Stomach smooth muscle (tissue), 2 donors: ENCODE data around the gene NIN.

Source experiments
- H3K27ac ChIP-seq: one replicate; pipeline ENCODE4 v1.7.0; 2013; ENCODE audit warnings: mild to moderate bottlenecking, low read length, inconsistent platforms
- H3K27me3 ChIP-seq, 2 donors: one replicate each; pipeline ENCODE4 v1.7.0; 2013; ENCODE audit warnings: low read length in 2 of 2; ENCODE audit not compliant: insufficient read depth in 2 of 2, control insufficient read depth in 1 of 2
- H3K36me3 ChIP-seq, 2 donors: one replicate each; pipeline ENCODE4 v1.7.0; 2013; ENCODE audit warnings: low read length in 2 of 2; ENCODE audit not compliant: control insufficient read depth in 2 of 2, insufficient read depth in 2 of 2
- H3K4me1 ChIP-seq: one replicate; pipeline ENCODE4 v1.7.0; 2013; ENCODE audit warnings: low read length; ENCODE audit not compliant: control insufficient read depth, insufficient read depth
- H3K4me3 ChIP-seq, 2 donors: one replicate each; pipeline ENCODE4 v1.7.0; 2013; ENCODE audit warnings: low read length in 2 of 2
- H3K9ac ChIP-seq, 2 donors: one replicate each; pipeline ENCODE4 v1.7.0; 2013; ENCODE audit warnings: low read length in 2 of 2, mild to moderate bottlenecking in 1 of 2
- H3K9me3 ChIP-seq, 2 donors: one replicate each; pipeline ENCODE4 v1.7.0; 2013; ENCODE audit warnings: low read length in 2 of 2; ENCODE audit not compliant: control insufficient read depth in 2 of 2
- donor health status: healthy.
- donor health status: Pancreatic carcinoma.

NIN gene

DNA sequence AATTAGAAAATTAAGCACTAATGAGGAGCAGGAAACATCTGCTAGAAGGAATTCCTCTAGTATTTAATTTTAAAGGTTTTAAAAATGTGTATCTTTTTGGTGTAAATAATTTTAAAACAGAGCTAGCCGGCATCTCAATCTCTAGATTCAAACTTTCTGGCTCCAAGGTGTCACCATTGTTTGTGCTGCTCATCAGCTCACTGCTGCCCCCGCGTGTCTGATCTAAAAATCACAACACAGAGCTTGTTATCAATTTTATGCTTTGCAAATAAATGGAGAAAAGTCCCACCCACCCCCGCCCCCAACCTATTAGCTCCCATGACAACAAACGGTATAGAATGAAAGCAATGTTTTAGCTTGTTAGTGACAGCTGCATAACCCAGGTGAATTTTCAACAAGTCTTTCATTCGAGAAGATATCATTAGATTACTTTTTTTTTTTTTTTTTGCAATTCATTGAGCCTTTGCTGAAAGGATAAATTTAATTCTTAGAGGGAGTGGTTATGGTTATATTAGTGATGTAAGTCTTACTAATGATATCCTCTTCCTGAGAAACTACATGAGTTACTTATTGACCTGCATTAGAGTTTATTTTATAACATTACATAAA is 29.6 kb upstream of the NIN start:
- Histone ChIP-seq H3K9ac (peak overlapping the region; percentile 8 to 66), H3K4me1 (peaks cover 10% of the 10 kb centered on the region), H3K9me3 (no peaks in the 10 kb centered on the region), H3K36me3 (no peaks in the 10 kb centered on the region), H3K27ac (peak overlapping the region; percentile 41), H3K27me3 (no peaks in the 10 kb centered on the region), H3K4me3 (peak overlapping the region; percentile 61 to 83)

- Histone ChIP-seq H3K4me3 (peak overlapping the region; percentile 61 to 83), H3K9me3 (no peaks in the 10 kb centered on the region), H3K27me3 (peaks cover 0 to 2% of the 10 kb centered on the region in 2 donors), H3K36me3 (no peaks in the 10 kb centered on the region), H3K27ac (peak overlapping the region; percentile 66), H3K4me1 (peaks cover 10% of the 10 kb centered on the region), H3K9ac (peak overlapping the region; percentile 8 to 42)
Measured at GRCh38 chr14:50859296-50859624, 28.3 kb upstream of the NIN start.

DNA sequence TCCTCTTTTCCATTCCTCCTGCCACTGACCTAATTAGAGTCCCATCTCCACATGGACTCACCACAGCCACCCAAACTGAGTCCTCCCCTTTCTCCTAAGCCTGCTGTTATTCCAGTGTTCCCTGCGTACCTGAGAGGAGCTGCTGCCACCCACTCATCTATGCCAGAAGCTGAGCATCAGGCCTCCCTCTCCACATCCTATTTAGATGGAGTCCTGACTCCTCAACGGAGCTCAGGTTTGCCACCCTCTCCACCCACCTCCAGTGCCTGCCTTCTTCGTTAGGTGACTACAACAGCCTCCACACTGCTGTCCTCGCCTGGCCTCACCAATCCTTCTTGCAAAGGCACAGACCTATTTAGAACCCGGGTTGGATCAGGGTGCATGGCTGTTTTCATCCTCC is 25.7 kb upstream of the NIN start:
- H3K9ac ChIP-seq, result no peak overlapping the region
- no peaks in the 10 kb centered on the region for H3K9me3 ChIP-seq
- no peak overlapping the region for H3K27ac ChIP-seq
- peaks cover 0 to 2% of the 10 kb centered on the region in 2 donors for H3K27me3 ChIP-seq
- no peaks in the 10 kb centered on the region for H3K36me3 ChIP-seq
- H3K4me3 ChIP-seq, result no peak overlapping the region
- peaks cover 10% of the 10 kb centered on the region for H3K4me1 ChIP-seq

DNA sequence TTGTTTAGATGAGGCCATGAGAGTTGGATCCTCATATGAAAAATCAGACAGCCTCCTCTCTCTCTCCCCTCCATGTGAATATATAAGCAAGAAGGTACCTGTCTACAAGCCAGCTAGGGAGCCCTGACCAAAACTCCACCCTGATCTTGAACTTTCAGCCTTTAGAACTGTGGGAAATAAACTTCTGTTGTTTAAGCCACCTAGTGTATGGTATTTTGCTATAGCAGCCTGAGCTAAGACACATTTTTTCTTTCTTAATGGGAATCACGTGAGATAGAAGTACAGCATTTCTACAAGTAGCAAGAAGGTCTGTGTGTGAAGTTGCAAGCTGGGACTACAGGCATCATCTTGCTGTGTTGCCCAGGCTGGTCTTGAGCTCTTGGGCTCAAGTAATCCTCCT is 24.6 kb upstream of the NIN start:
- no peaks in the 10 kb centered on the region for H3K9me3 ChIP-seq
- peaks cover 0 to 2% of the 10 kb centered on the region in 2 donors for H3K27me3 ChIP-seq
- no peaks in the 10 kb centered on the region for H3K36me3 ChIP-seq
- H3K27ac ChIP-seq, result no peak overlapping the region
- H3K9ac ChIP-seq, result no peak overlapping the region
- H3K4me1 ChIP-seq, result peaks cover 10% of the 10 kb centered on the region
- H3K4me3 ChIP-seq, result no peak overlapping the region

- Histone ChIP-seq H3K27me3 (peaks cover 0 to 2% of the 10 kb centered on the region in 2 donors), H3K36me3 (no peaks in the 10 kb centered on the region)
Measured at GRCh38 chr14:50854521-50854920, 23.6 kb upstream of the NIN start.

DNA sequence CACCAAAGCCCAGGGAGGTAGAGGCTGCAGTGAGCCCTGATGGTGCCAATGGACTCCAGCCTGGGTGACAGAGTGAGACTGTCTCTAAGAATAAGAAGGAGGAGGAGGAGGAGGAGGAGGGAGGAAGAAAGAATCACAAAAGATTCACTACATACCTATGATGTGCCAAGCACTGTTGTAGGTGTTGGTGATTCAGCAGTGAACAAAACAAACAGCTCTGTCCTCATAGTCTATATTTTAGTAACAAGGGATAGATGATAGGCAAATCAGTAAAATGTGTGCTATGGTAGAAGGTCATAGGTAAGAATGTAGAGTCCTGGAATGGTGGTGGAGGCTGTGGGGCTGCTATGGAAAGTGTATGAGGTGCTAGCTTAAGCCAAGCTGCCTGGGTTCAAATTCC is 22.9 kb upstream of the NIN start:
- H3K27me3 ChIP-seq, result peaks cover 0 to 2% of the 10 kb centered on the region in 2 donors
- H3K9ac ChIP-seq, result no peak overlapping the region
- no peak overlapping the region for H3K4me3 ChIP-seq
- H3K36me3 ChIP-seq, result no peaks in the 10 kb centered on the region
- H3K4me1 ChIP-seq, result peaks cover 3% of the 10 kb centered on the region
- no peaks in the 10 kb centered on the region for H3K9me3 ChIP-seq
- no peak overlapping the region for H3K27ac ChIP-seq

More at GRCh38 chr14:50854521-50854920, 23.6 kb upstream of the NIN start:
- H3K4me1 ChIP-seq, result peaks cover 8% of the 10 kb centered on the region
- no peak overlapping the region for H3K9ac ChIP-seq
- H3K9me3 ChIP-seq, result no peaks in the 10 kb centered on the region
- no peak overlapping the region for H3K27ac ChIP-seq
- H3K4me3 ChIP-seq, result no peak overlapping the region

DNA sequence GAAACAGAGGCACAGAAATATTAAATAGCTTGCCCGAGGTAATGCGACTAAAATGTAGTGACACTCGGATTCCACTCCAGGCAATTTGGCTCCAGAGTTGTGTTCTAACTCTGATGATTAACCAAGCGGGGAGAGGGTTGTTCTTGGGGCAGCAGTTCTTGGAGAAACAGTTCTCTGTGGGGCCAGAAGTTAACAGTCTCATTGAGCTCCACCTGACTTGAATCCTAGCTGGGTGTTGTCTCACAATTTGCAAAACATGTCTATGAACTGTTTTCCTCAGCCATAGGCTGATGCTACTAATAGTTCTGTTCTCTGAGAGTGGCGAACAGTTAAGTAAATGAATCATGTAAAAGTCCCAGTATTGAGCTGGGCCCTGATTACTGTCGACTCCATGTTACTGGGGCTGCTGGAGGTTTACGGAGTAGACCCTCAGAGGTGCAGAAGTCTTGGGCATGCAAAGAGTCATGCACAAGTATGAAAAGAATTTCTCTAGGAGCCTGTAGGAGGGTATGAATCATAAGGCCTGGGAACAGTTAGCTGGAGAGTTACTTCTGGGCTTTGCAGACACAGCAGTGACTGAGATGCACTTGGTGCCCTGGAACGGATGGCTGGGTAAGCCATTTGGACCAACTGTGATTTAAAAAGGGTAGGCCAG is 15.4 kb upstream of the NIN start:
- no peaks in the 10 kb centered on the region for H3K36me3 ChIP-seq
- no peak overlapping the region for H3K27ac ChIP-seq
- no peaks in the 10 kb centered on the region for H3K27me3 ChIP-seq
- H3K9me3 ChIP-seq, result no peaks in the 10 kb centered on the region
- H3K4me1 ChIP-seq, result no peaks in the 10 kb centered on the region
- H3K4me3 ChIP-seq, result no peak overlapping the region
- no peak overlapping the region for H3K9ac ChIP-seq

DNA sequence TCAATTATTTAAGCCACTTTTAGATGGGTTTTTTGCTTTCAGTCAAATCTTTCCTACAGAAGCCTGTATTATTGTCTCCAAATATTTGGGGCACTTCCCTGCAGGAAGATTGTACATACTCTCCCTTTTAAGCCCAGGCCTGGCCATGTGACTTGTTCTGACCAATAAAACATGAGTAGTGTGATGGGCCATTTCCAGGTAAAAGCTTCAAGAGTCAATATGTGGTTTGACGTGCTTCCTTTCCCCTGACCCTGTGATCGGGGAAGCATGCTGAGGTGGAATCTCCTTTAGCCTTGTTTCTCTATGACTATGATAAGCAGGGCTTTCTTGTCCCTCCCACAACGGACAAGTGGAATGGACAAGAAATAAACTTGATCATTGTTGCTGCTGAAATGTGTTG is 14.2 kb upstream of the NIN start:
- Histone ChIP-seq H3K9me3 (no peaks in the 10 kb centered on the region), H3K9ac (no peak overlapping the region), H3K36me3 (no peaks in the 10 kb centered on the region), H3K27me3 (no peaks in the 10 kb centered on the region), H3K4me3 (no peak overlapping the region), H3K27ac (no peak overlapping the region), H3K4me1 (no peaks in the 10 kb centered on the region)

GRCh38 chr14:50844391-50844790 is 13.4 kb upstream of the NIN start:
- Histone ChIP-seq H3K27ac (no peak overlapping the region), H3K9ac (no peak overlapping the region), H3K9me3 (no peaks in the 10 kb centered on the region), H3K27me3 (no peaks in the 10 kb centered on the region), H3K4me3 (no peak overlapping the region), H3K36me3 (no peaks in the 10 kb centered on the region), H3K4me1 (no peaks in the 10 kb centered on the region)

DNA sequence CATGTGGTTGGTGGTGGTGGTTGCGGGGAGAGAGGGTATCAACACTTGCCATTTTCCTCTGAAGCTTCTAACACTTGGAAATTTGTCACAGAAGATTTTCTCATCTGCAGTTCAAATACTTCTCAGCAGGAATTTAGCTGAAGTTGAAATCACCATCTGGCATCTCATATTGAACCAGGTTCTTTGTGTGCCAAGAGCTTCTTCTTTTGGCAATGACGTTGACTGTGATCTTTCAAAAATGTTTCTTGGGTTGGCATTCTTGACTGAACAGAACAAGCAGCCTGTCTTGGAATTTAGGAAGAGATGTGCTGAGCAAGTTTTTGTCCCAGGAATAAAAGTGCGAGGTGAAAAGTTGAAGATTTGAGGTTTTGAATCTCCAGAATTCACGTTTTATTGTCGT is 8.7 kb upstream of the NIN start:
- H3K9ac ChIP-seq, result no peak overlapping the region
- H3K36me3 ChIP-seq, result no peaks in the 10 kb centered on the region
- no peak overlapping the region for H3K4me3 ChIP-seq
- no peaks in the 10 kb centered on the region for H3K9me3 ChIP-seq
- H3K27me3 ChIP-seq, result peaks cover 0 to 2% of the 10 kb centered on the region in 2 donors
- no peak overlapping the region for H3K27ac ChIP-seq
- H3K4me1 ChIP-seq, result no peaks in the 10 kb centered on the region

GRCh38 chr14:50839048-50839447 is 8.1 kb upstream of the NIN start:
- H3K27me3 ChIP-seq, result peaks cover 0 to 2% of the 10 kb centered on the region in 2 donors
- no peaks in the 10 kb centered on the region for H3K4me1 ChIP-seq
- no peak overlapping the region for H3K4me3 ChIP-seq
- H3K9ac ChIP-seq, result no peak overlapping the region
- H3K36me3 ChIP-seq, result no peaks in the 10 kb centered on the region
- no peaks in the 10 kb centered on the region for H3K9me3 ChIP-seq
- H3K27ac ChIP-seq, result no peak overlapping the region
